Measurements from ENCODE around the gene HARBI1. TPM values are rescaled to one million over a fixed set of nuclear protein-coding genes. Genes with fewer than 3 reads are reported as not detected.

Gene HARBI1
- total RNA-seq, 1 experiment from 2014 or later, result 7.6 TPM

GRCh38 chr11:46643986-46644385, 27.0 kb upstream of the HARBI1 start:
- no peak for TF ChIP-seq CTCF (IDR thresholded peaks at IDR 0.05; ENCODE audit: insufficient read depth in 1 of 2, low read depth in 1 of 2, low read length in 1 of 2, severe bottlenecking in 1 of 2, unreplicated experiment in 1 of 2)
- no peak overlapping the region for H3K27ac Mint-ChIP-seq (ENCODE audit: unreplicated experiment)
- H3K9me3 Mint-ChIP-seq (ENCODE audit: unreplicated experiment), result no peaks in the 10 kb centered on the region
- Histone ChIP-seq H3K27me3 (replicated peaks; ENCODE audit: control insufficient read depth, insufficient read depth, low read length) (no peaks in the 10 kb centered on the region), H3K36me3 (ENCODE audit: control insufficient read depth, insufficient read depth, low read length) (peaks cover 3% of the 10 kb centered on the region; the same call in 1 of the 2 replicates), H3K4me3 (ENCODE audit: low read depth, low read length) (no peak overlapping the region), H3K4me1 (peaks cover 21% of the 10 kb centered on the region), H3K9me3 (no peaks in the 10 kb centered on the region)
- CTCF ChIA-PET, result no interaction called here
- H3K27me3 Mint-ChIP-seq (ENCODE audit: insufficient read depth, unreplicated experiment), result no peaks in the 10 kb centered on the region
- no TSS peak for BruUV-seq (replicated peaks)
- no peak overlapping the region for H3K4me3 Mint-ChIP-seq (ENCODE audit: unreplicated experiment)
- no peak for DNase-seq
- H3K36me3 Mint-ChIP-seq (ENCODE audit: insufficient read depth, unreplicated experiment), result peaks cover 43% of the 10 kb centered on the region
- POLR2A ChIA-PET, result interaction anchor here (0.6 kb wide), 1 partner anchor 54 kb away, joined by 17 read pairs; no protein-coding TSS in a partner anchor
- peaks cover 19% of the 10 kb centered on the region for H3K4me1 Mint-ChIP-seq (ENCODE audit: low read depth, unreplicated experiment)
- intact Hi-C loops (cut with micrococcal nuclease; ENCODE audit: unreplicated experiment), result no loop called here

- DNase-seq, result no peak
- Mint-ChIP-seq H3K36me3 (ENCODE audit: insufficient read depth, unreplicated experiment) (peaks cover 45% of the 10 kb centered on the region), H3K9me3 (ENCODE audit: unreplicated experiment) (no peaks in the 10 kb centered on the region), H3K27ac (ENCODE audit: unreplicated experiment) (no peak overlapping the region), H3K4me3 (ENCODE audit: unreplicated experiment) (no peak overlapping the region), H3K4me1 (ENCODE audit: low read depth, unreplicated experiment) (peaks cover 19% of the 10 kb centered on the region), H3K27me3 (ENCODE audit: insufficient read depth, unreplicated experiment) (no peaks in the 10 kb centered on the region)
- no peak for TF ChIP-seq CTCF (IDR thresholded peaks at IDR 0.05; ENCODE audit: insufficient read depth in 1 of 2, low read depth in 1 of 2, low read length in 1 of 2, severe bottlenecking in 1 of 2, unreplicated experiment in 1 of 2)
- H3K27me3 ChIP-seq (replicated peaks; ENCODE audit: control insufficient read depth, insufficient read depth, low read length), result no peaks in the 10 kb centered on the region
- ChIA-PET CTCF (no interaction called here), POLR2A (interaction anchor here (0.6 kb wide), 1 partner anchor 55 kb away, joined by 17 read pairs; no protein-coding TSS in a partner anchor)
- BruUV-seq (replicated peaks), result no TSS peak
- peaks cover 21% of the 10 kb centered on the region for H3K4me1 ChIP-seq
- no peaks in the 10 kb centered on the region for H3K9me3 ChIP-seq
- peaks cover 3% of the 10 kb centered on the region; the same call in 1 of the 2 replicates for H3K36me3 ChIP-seq (ENCODE audit: control insufficient read depth, insufficient read depth, low read length)
- intact Hi-C loops (cut with micrococcal nuclease; ENCODE audit: unreplicated experiment), result no loop called here
- no peak overlapping the region for H3K4me3 ChIP-seq (ENCODE audit: low read depth, low read length)
Measured at GRCh38 chr11:46643531-46643930, 26.5 kb upstream of the HARBI1 start.

GRCh38 chr11:46642627-46643335, 25.8 kb upstream of the HARBI1 start:
- Mint-ChIP-seq H3K9me3 (ENCODE audit: unreplicated experiment) (no peaks in the 10 kb centered on the region), H3K27me3 (ENCODE audit: insufficient read depth, unreplicated experiment) (no peaks in the 10 kb centered on the region), H3K27ac (ENCODE audit: unreplicated experiment) (no peak overlapping the region), H3K4me3 (ENCODE audit: unreplicated experiment) (no peak overlapping the region), H3K36me3 (ENCODE audit: insufficient read depth, unreplicated experiment) (peaks cover 49% of the 10 kb centered on the region), H3K4me1 (ENCODE audit: low read depth, unreplicated experiment) (peaks cover 19% of the 10 kb centered on the region)
- POLR2A ChIA-PET, result interaction anchor here (0.6 kb wide), 1 partner anchor 17 kb away, joined by 3 read pairs; no protein-coding TSS in a partner anchor
- no peak for TF ChIP-seq CTCF (IDR thresholded peaks at IDR 0.05; ENCODE audit: insufficient read depth in 1 of 2, low read depth in 1 of 2, low read length in 1 of 2, severe bottlenecking in 1 of 2, unreplicated experiment in 1 of 2)
- H3K4me1 ChIP-seq, result peaks cover 21% of the 10 kb centered on the region
- no TSS peak for BruUV-seq (replicated peaks)
- DNase-seq, result no peak
- H3K27me3 ChIP-seq (replicated peaks; ENCODE audit: control insufficient read depth, insufficient read depth, low read length), result no peaks in the 10 kb centered on the region
- intact Hi-C loops (cut with micrococcal nuclease; ENCODE audit: unreplicated experiment), result no loop called here
- H3K4me3 ChIP-seq (ENCODE audit: low read depth, low read length), result no peak overlapping the region
- H3K36me3 ChIP-seq (ENCODE audit: control insufficient read depth, insufficient read depth, low read length), result peaks cover 3% of the 10 kb centered on the region; the same call in 1 of the 2 replicates
- CTCF ChIA-PET, result no interaction called here
- no peaks in the 10 kb centered on the region for H3K9me3 ChIP-seq
